Measurements from ENCODE around the gene CFAP410.
"Not testable (repeated sequence)": the region's sequence is repeated elsewhere in the genome, so short reads cannot be mapped to it uniquely, and the experiment has no call there.

CFAP410 gene

GRCh38 chr21:44368711-44369446 lies 29.7 kb upstream of the CFAP410 start:
- no peak for DNase-seq

DNA sequence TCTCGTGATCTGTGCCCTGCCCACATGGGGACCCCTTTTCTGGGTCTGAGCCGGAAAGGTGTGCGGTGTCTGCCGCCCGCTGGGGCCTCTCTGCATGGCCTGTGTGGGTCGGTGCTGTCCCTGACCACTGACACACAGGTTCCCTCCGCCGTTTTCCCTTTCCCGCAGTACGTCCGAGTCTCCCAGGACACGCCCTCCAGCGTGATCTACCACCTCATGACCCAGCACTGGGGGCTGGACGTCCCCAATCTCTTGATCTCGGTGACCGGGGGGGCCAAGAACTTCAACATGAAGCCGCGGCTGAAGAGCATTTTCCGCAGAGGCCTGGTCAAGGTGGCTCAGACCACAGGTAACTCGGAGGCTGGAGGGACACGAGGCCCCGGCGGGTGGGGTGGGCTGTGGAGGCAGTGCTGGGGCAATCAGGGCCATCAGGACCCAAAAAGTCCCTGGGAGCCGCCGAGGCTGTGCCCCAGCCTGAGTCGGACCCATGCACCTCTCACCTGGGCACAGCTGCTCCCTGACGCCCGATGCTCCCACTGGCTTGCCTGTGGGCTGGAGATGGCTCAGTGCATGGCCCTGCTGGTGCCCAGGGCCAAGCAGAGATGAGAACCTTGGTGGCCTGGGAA lies 27.5 kb upstream of the CFAP410 start:
- no peak for DNase-seq

DNA sequence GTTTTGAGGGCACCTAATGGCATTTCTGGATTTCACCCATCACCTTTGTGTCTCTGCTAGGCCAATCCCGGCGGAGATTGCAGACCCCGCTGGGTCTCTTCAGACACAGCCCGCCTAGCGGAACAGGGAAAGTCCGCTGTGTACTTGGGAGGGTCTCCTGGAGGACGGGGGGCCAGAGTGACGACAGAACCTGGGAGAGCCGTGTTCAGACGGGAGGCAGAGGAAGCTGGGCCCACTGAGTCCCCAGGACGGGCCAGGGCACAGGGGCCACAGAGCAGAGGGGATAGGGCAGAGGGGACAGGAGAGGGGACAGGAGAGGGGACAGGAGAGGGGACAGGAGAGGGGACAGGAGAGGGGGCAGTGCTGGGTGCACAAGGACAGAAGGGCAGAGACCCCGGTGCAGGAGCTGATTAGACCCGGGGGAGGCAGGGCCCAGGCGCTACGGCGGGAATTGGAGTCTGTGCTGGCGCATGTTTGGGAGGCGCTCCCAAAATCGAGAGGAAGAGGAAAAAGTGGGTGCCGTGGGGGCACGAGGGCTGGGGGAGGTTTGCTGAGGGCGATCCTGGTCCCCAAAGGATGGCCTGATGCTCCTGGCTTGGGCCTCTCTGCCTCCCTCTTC lies 26.9 kb upstream of the CFAP410 start:
- no peak for DNase-seq

- no peak for DNase-seq
Observed at GRCh38 chr21:44365251-44365966, 26.2 kb upstream of the CFAP410 start.

DNA sequence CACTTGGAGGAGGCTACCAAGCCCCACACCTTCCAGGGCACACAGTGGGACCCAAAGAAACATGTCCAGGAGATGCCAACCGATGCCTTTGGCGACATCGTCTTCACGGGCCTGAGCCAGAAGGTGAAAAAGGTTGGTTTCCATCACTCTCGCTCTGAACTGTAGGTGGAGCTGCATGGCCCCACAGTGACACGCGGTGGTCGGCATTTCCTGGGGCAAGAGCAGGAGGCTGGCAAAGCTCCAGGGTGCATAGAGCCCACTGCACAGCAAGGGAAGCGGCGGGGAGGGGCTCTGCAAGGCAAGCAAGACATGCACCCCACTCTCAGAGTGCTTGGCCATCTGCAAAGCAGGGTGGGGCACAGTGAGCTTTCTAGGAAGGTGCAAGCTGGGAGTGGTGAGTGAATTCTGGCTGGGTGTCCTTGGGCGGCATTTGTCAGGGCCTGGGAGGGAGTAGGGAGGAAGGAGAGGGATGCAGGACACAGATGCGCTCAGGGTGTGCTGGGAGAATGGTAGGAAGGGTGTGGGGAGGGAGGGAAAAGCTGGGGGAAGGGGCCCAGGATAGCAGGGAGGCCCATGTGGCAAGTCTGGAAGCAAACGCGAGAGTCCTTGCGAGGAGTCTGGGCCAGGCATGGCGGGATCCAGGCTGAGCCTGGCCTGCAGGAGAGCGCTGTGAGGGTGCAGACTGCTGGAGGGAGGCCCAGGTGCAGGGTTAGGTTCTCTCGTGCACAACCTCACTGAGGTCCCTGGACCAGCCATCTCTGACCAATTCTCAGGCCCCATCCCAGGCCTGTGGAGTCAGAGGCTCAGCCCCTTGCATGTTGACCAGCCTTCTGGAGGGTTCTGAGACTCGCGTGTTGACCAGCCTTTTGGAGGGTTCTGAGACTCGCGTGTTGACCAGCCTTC lies 25.2 kb upstream of the CFAP410 start:
- no peak for DNase-seq

- DNase-seq = no peak
Observed at GRCh38 chr21:44363278-44363677, 24.1 kb upstream of the CFAP410 start.

DNA sequence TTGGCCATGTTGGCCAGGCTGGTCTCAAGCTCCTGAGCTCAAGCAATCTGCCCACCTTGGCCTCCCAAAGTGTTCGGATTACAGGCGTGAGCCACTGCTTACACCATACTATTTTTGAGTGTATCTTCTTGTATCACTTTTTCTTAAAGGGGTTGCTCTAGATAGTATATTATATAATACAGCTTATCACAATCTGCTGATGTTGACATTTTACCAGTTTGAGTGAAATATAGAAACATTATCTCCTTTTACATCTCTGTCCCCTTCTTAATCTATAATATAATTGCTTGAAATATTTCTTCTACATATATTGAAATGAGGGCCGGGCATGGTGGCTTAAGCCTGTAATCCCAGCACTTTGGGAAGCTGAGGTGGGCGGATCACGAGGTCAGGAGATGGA lies 22.7 kb upstream of the CFAP410 start:
- not testable (repeated sequence) for DNase-seq

- no peak for DNase-seq
Observed at GRCh38 chr21:44360159-44360558, 21.0 kb upstream of the CFAP410 start.

- no peak for DNase-seq
Observed at GRCh38 chr21:44359396-44359795, 20.2 kb upstream of the CFAP410 start.

- no peak for DNase-seq
Observed at GRCh38 chr21:44357064-44357837, 18.1 kb upstream of the CFAP410 start.

GRCh38 chr21:44356636-44357035 lies 17.4 kb upstream of the CFAP410 start:
- no peak for DNase-seq

DNA sequence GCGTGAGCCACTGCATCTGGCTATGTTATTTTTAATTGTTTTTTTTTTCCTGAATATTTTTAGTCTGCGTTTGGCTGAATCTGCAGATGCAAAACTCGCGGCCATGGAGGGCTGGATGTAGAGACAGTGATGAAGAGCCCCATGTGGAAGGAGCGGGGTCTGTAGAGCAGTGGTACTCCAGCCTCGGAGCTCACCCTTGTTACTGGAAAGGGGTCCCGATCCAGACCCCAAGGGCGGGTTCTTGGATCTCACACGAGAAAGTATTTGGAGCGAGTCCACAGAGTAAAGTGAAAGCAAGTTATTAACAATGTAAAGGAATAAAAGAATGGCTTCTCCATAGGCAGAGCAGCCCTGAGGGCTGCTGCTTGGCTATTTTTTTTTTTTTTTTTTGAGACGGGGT lies 17.0 kb upstream of the CFAP410 start:
- no peak for DNase-seq

DNA sequence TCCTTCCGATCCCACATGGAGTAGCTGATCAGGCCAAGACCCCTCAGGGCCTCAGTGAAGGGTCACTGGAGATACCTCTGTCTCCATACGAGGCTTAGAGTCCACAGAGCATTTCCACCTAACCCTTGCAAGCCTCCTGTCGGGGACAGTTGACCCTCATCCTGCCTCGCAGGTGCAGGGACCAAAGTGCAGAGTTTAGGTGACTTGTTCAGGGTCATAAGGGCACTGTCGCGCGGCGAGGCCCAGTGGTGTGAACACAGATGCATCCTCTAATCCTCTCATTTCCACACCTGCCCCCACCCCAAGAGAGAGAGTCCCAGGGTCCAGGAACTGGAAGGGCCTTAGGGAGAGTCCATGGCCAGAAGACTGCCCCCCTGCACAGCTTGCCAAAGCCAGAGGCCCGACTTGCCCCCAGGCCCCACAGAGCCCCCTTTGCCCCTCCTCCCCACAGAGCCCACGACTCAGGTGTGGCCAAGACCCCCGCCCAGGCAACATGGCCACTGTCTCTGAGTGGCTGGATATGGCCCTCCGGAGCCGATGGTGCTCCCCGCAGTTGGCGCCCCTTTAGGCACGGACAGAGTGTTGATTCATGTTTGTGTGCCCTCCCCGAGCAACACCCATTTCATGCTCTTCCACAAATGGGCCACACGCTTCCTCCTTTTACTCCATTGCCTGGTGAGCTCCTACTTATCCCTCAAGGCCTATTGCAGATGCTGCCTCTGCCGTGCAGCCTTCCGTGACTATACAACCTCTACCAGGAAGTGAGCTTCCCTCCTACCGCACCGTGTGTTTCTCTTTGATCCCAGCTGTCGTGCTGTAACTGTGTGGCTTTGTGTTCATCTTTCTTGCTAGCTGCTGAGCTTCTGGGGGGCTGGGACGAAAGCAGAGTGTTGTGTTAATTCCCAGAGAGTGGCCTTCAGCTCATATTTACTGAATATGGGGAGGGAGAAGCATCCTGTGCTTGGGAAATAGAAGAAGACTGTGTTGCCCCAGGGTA lies 15.9 kb upstream of the CFAP410 start:
- DNase-seq = no peak

- no peak for DNase-seq
Observed at GRCh38 chr21:44354001-44354405, 14.8 kb upstream of the CFAP410 start.

DNA sequence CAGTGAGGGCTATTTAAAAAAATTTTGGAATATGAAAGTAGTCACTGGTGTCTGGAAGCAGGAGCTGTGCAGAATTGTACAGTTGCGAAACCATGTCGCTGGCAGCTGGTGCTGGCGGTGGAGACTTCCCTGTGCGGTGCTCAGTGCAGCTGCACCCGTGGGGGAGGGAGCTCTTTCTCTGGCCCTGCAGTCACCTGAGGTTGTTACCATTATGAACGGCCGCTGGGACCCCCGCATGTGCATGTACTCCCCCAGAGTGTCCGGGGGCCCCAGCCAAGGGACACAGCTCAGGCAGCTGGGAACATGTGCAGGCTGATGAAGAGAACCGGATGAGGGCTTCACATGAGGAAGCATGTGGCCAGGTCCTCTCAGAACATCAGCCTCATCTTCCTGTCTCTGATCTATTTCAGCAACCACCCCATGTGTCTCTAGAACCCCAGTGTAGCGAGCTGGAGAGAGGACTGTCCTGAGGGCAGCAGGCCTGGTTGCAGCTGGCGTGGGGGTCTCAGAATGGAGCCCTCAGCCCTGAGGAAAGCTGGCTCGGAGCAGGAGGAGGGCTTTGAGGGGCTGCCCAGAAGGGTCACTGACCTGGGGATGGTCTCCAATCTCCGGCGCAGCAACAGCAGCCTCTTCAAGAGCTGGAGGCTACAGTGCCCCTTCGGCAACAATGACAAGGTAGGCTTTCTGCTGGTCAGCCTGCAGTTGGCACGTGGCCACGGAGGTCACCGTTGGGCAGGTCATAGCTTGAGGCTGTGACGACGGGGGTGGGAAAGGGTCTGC lies 14.2 kb upstream of the CFAP410 start, which contains the start of gene TRPM2:
TSS of gene TRPM2 (plus strand) at position 431 of the 780 bp plus-strand sequence. CDS start at position 511, 80 bp downstream.
- no peak for DNase-seq

GRCh38 chr21:44352253-44352860 lies 13.2 kb upstream of the CFAP410 start:
- DNase-seq = no peak

- DNase-seq = no peak
Observed at GRCh38 chr21:44351535-44352252, 12.5 kb upstream of the CFAP410 start.

DNA sequence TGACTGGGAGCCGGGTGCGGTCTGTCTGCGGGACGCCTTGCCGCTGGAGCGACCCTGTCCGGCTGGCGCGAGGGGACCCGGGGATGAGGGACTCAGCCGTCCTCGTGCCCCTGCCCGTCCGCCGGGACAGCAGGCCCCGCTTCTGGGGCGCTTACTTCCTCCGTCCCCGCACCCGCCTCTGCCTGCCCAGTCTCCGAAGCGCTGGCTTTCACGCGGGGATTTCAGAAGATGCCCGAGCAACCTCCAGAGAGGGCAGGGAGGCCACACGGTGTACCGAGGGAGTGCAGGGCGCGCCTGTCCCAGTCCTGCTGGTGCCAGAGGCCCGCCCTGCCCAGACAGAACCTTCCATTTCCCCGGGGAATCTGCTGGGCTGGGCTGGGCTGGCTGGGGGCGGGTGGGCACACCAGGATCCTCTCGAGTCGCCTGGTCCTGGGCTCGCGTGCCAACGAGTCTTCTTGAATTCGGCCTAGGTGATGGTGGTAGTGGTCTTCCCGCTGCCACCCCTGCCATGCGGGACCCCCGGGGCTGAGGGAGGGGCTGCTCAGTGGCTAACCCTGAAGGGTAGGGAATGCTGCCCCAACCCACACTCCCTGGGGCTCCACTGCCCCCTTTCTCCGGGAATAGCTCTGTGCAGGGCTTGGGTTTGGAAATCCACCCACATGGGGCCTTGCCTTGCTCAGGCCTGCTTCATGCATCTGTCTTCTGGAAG lies 11.7 kb upstream of the CFAP410 start:
- no peak for DNase-seq
